ENCODE data around the gene SDR42E2. TPM values are rescaled to one million over a fixed set of nuclear protein-coding genes. Genes with fewer than 3 reads are reported as not detected.

Gene SDR42E2
- polyA plus RNA-seq, 1 experiment = not detected

- H3K4me3 ChIP-seq (ENCODE audit: low read depth, low read length) = peak overlapping the region; percentile 73
- DNase-seq (ENCODE audit: low read depth) = no peak
- POLR2A ChIA-PET = no interaction called here
- H3K36me3 ChIP-seq (ENCODE audit: control insufficient read depth, insufficient read depth, low read length) = no peaks in the 10 kb centered on the region
- no peak for TF ChIP-seq CTCF (IDR thresholded peaks at IDR 0.05; ENCODE audit: insufficient read depth, low read depth, low read length)
- no peaks in the 10 kb centered on the region for H3K27me3 ChIP-seq (ENCODE audit: control insufficient read depth, insufficient read depth, low read length)
- CTCF ChIA-PET = interaction anchor here (0.5 to 1.8 kb wide), 6 partner anchors 9 to 126 kb away, joined by 3 to 12 read pairs (median 5); partner anchors contain the start of gene POLR3E
Measured at GRCh38 chr16:22206842-22207714, 44.8 kb downstream of the SDR42E2 start.

- Histone ChIP-seq H3K4me3 (ENCODE audit: low read depth, low read length) (peak overlapping the region; percentile 73), H3K36me3 (ENCODE audit: control insufficient read depth, insufficient read depth, low read length) (no peaks in the 10 kb centered on the region), H3K27me3 (ENCODE audit: control insufficient read depth, insufficient read depth, low read length) (no peaks in the 10 kb centered on the region)
- no peak for TF ChIP-seq CTCF (IDR thresholded peaks at IDR 0.05; ENCODE audit: insufficient read depth, low read depth, low read length)
- no peak for DNase-seq (ENCODE audit: low read depth)
- POLR2A ChIA-PET = interaction anchor here (0.8 kb wide), 1 partner anchor 16 kb away, joined by 3 read pairs; no protein-coding TSS in a partner anchor
- CTCF ChIA-PET = interaction anchor here (0.5 to 1.8 kb wide), 2 partner anchors 89 to 126 kb away, joined by 3 to 7 read pairs; no protein-coding TSS in a partner anchor
Measured at GRCh38 chr16:22207715-22208360, 45.5 kb downstream of the SDR42E2 start.

GRCh38 chr16:22210285-22210684 lies 48.0 kb downstream of the SDR42E2 start:
- no peak overlapping the region for H3K4me3 ChIP-seq (ENCODE audit: low read depth, low read length)
- H3K36me3 ChIP-seq (ENCODE audit: control insufficient read depth, insufficient read depth, low read length) = no peaks in the 10 kb centered on the region
- CTCF ChIA-PET = interaction anchor here (0.9 to 2.7 kb wide), 6 partner anchors 9 to 90 kb away, joined by 3 to 10 read pairs (median 3); no protein-coding TSS in a partner anchor
- no peak for DNase-seq (ENCODE audit: low read depth)
- POLR2A ChIA-PET = no interaction called here
- TF ChIP-seq CTCF (IDR thresholded peaks at IDR 0.05; ENCODE audit: insufficient read depth, low read depth, low read length) = no peak
- no peaks in the 10 kb centered on the region for H3K27me3 ChIP-seq (ENCODE audit: control insufficient read depth, insufficient read depth, low read length)

GRCh38 chr16:22210854-22211253 lies 48.5 kb downstream of the SDR42E2 start:
- Histone ChIP-seq H3K4me3 (ENCODE audit: low read depth, low read length) (no peak overlapping the region), H3K36me3 (ENCODE audit: control insufficient read depth, insufficient read depth, low read length) (0 out of 2 replicates have a peak, but pooled peaks cover under 1% of the 10 kb centered on the region), H3K27me3 (ENCODE audit: control insufficient read depth, insufficient read depth, low read length) (no peaks in the 10 kb centered on the region)
- ChIA-PET CTCF (interaction anchor here (0.9 to 2.7 kb wide), 4 partner anchors 9 to 90 kb away, joined by 3 to 10 read pairs (median 3); no protein-coding TSS in a partner anchor), POLR2A (no interaction called here)
- no peak for DNase-seq (ENCODE audit: low read depth)
- no peak for TF ChIP-seq CTCF (IDR thresholded peaks at IDR 0.05; ENCODE audit: insufficient read depth, low read depth, low read length)

- ChIA-PET CTCF (interaction anchor here (1.3 kb wide), 1 partner anchor 46 kb away, joined by 3 read pairs; no protein-coding TSS in a partner anchor), POLR2A (no interaction called here)
- no peak for DNase-seq (ENCODE audit: low read depth)
- Histone ChIP-seq H3K36me3 (ENCODE audit: control insufficient read depth, insufficient read depth, low read length) (0 out of 2 replicates have a peak, but pooled peaks cover 1% of the 10 kb centered on the region), H3K4me3 (ENCODE audit: low read depth, low read length) (no peak overlapping the region), H3K27me3 (ENCODE audit: control insufficient read depth, insufficient read depth, low read length) (no peaks in the 10 kb centered on the region)
- TF ChIP-seq CTCF (IDR thresholded peaks at IDR 0.05; ENCODE audit: insufficient read depth, low read depth, low read length) = no peak
Measured at GRCh38 chr16:22213236-22213635, 50.9 kb downstream of the SDR42E2 start.
